BE2C (cell line): ENCODE results near the gene RPTN.

Experiments
- DNase-seq: peaks from one replicate; pipeline ENCODE4 v3.0.0-alpha.2; 2020
- H3K27me3 ChIP-seq: fragments of 250-450 bp; sonication (Bioruptor Pico); 2 replicates; pipeline ENCODE4 v1.5.1; 2020; ENCODE audit warnings: mild to moderate bottlenecking
- H3K36me3 ChIP-seq: fragments of 250-450 bp; sonication (Bioruptor Pico); 2 replicates; pipeline ENCODE4 v1.5.1; 2020; ENCODE audit warnings: mild to moderate bottlenecking
- H3K4me1 ChIP-seq: fragments of 250-450 bp; sonication (Bioruptor Pico); 2 replicates; pipeline ENCODE4 v1.5.1; 2020
- H3K4me3 ChIP-seq: 2 replicates; pipeline ENCODE4 v1.5.1; 2011; ENCODE audit warnings: low read depth, low read length
- H3K9me3 ChIP-seq: fragments of 250-450 bp; sonication (Bioruptor Pico); 2 replicates; pipeline ENCODE4 v1.5.1; 2020
- CTCF ChIP-seq: IDR thresholded peaks from 2 replicates; pipeline ENCODE4 v1.5.1; 2012; ENCODE audit warnings: mild to moderate bottlenecking, low read depth, low read length

The RPTN gene

GRCh38 chr1:152107984-152108881 is 50.8 kb downstream of the RPTN start:
- H3K4me3 ChIP-seq = no peak overlapping the region

DNA sequence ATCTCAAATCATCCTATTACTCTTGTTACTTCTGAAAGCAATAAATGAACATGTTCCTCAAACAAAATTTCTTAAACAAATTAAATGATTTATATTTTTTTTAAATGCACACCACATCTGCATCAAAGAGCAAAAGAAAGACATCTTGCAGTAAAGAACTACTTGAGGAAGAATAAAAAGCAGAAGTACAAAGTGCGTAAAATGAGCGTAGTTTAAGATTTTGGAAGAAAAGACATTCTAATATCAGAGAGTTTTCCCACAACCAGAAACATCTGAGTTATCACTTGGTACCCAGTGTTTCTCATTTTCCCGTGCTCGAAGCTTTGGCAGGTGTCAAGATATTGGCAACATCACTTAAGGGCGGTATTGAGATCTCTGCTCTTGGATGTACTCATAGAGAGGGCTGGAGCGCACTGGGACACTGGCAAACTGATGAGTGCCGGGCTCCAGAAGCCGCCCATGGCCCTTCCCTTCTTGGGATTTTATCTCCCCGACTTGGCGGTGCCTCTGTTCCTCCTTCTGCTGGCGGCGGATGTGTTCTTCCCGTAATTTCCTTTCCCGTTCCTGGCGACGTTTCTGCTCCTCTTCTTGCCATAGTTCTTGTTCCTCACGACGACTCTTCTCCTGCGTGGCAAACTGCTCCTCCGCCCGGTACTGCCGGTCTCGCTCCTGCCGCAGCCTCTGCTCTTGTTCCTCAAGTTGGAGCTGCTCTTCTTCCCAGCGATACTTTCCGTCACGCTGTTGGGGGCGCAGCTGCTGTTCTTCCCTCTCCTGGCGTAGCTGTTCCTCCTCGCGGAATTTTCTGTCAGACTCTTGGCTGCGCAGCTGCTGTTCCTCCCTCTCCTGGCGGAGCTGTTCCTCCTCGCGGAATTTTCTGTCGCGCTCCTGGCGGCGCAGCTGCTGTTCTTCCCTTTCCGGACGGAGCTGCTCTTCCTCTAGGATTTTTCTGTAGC is 51.7 kb downstream of the RPTN start:
- no peak for TF ChIP-seq CTCF
- DNase-seq = no peak
- H3K9me3 ChIP-seq = no peaks in the 10 kb centered on the region
- H3K27me3 ChIP-seq = peaks cover 63% of the 10 kb centered on the region
- H3K4me3 ChIP-seq = no peak overlapping the region
- no peaks in the 10 kb centered on the region for H3K36me3 ChIP-seq
- no peaks in the 10 kb centered on the region for H3K4me1 ChIP-seq

More at GRCh38 chr1:152107984-152108881, 50.8 kb downstream of the RPTN start:
- no peak for TF ChIP-seq CTCF
- DNase-seq = no peak
- no peaks in the 10 kb centered on the region for H3K4me1 ChIP-seq
- H3K27me3 ChIP-seq = peaks cover 69% of the 10 kb centered on the region
- no peaks in the 10 kb centered on the region for H3K9me3 ChIP-seq
- no peaks in the 10 kb centered on the region for H3K36me3 ChIP-seq

GRCh38 chr1:152104854-152105253 is 54.2 kb downstream of the RPTN start:
- Histone ChIP-seq H3K9me3 (no peaks in the 10 kb centered on the region), H3K27me3 (peaks cover 65% of the 10 kb centered on the region), H3K4me1 (no peaks in the 10 kb centered on the region), H3K36me3 (no peaks in the 10 kb centered on the region), H3K4me3 (no peak overlapping the region)
- DNase-seq = no peak
- no peak for TF ChIP-seq CTCF
